ENCODE measurements around the gene FGD2.

DNA sequence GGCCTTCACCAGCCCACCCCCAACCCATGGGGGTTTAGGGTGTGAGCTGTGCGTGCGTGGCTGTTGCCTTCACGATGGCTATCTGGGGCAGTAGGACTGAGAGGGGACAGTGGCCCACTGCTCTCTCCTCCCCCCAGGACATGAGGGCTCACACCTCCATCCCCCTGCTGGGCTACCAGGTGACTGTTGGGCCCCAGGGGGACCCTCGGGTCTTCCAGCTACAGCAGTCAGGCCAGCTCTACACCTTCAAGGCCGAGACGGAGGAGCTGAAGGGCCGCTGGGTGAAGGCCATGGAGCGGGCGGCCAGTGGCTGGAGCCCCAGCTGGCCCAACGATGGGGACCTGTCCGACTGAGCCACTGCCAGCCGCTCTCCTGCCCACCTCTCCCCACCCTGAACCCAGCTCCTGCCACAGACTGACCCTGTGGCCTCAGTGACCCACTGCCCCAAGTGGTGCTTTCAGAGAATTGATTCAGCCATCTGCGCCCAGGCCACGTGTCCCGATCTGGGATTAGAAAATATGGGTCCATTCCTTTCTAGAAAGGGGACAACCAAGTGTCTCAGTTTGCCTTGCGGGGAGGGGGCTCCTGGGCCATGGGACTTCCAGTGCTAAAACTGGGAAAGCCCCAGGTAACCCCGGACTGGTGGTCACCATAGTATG, 22.5 kb downstream of the FGD2 start:
- TF ChIP-seq, protein P1, sequence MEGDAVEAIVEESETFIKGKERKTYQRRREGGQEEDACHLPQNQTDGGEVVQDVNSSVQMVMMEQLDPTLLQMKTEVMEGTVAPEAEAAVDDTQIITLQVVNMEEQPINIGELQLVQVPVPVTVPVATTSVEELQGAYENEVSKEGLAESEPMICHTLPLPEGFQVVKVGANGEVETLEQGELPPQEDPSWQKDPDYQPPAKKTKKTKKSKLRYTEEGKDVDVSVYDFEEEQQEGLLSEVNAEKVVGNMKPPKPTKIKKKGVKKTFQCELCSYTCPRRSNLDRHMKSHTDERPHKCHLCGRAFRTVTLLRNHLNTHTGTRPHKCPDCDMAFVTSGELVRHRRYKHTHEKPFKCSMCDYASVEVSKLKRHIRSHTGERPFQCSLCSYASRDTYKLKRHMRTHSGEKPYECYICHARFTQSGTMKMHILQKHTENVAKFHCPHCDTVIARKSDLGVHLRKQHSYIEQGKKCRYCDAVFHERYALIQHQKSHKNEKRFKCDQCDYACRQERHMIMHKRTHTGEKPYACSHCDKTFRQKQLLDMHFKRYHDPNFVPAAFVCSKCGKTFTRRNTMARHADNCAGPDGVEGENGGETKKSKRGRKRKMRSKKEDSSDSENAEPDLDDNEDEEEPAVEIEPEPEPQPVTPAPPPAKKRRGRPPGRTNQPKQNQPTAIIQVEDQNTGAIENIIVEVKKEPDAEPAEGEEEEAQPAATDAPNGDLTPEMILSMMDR (IDR thresholded peaks at IDR 0.05; ENCODE audit: insufficient read depth, low read length, poor library complexity, severe bottlenecking), result no peak
- no peak for TF ChIP-seq EZH2phosphoT487 (conservative IDR thresholded peaks at IDR 0.05; ENCODE audit: low read length)
